Middle frontal gyrus (tissue), 1 donor: ENCODE data around the gene EXOC6B.
"Not testable (repeated sequence)": the region's sequence is repeated elsewhere in the genome, so short reads cannot be mapped to it uniquely, and the experiment has no call there.

ENCODE experiments used
- DNase-seq: peaks from one replicate; pipeline ENCODE4 v3.0.0-alpha.2; 2015; ENCODE audit warnings: low spot score; ENCODE audit errors: extremely low spot score

EXOC6B gene

DNA sequence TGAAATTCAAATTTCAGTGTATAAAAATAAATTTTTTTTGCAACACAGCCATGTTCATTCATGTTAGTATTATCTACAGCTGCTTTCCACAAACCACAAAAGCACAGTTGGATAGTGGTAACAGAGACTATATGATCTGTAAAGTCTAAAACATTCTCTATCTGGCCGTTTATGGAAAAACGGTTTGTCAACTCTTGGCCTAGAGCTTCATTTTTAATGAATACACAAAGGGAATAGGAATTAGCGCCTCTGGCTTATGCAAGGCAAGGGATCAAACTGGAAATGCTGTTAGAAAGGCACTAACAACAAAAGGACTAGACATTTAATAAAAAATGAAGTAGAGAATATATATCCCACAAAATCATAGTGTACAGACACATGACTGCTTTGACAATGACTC lies 211.9 kb downstream of the EXOC6B start:
- no peak for DNase-seq

DNA sequence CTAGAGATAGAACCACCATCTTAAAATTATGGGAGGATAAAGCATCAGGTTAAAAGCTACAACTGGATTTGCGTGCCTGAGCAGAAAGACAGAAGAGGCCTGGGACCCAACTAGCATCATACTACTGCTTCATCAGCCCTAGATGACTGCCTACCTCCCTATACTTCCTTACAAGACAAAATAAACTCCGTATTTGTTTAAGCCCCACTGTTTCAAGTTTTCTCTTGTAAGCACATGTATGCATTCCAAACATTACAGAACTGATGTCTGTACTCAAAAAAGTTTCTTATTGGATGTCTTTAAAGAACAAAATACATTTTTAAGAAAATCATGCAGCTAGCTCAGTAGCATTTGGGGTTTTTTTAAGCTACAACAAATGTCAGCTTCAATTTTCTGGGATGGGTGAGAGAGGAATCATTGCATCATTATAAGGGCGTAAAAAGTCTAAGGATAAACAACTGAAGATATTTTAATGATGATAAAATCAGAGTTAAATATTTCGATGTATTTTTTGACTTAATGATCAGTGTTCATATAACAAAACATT lies 213.1 kb downstream of the EXOC6B start:
- DNase-seq = no peak

DNA sequence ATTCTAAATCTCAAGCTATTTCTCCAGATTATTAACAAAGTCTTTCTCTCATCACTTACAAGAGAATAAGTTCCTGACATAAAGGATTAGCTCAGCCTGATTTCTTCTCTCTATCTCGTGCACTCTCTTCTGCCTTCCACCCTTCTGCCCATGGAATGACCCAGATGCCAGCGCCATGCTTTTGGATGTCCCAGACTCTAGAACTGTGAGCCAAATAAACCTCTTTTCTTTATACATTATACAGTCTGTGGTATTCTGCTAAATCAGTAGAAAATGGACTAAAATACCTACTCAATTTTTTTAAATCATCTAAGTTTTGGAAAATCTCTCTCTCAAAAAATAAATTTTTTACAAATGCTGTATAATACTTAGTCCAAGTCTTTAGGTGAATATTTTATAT lies 218.6 kb downstream of the EXOC6B start:
- DNase-seq = no peak

DNA sequence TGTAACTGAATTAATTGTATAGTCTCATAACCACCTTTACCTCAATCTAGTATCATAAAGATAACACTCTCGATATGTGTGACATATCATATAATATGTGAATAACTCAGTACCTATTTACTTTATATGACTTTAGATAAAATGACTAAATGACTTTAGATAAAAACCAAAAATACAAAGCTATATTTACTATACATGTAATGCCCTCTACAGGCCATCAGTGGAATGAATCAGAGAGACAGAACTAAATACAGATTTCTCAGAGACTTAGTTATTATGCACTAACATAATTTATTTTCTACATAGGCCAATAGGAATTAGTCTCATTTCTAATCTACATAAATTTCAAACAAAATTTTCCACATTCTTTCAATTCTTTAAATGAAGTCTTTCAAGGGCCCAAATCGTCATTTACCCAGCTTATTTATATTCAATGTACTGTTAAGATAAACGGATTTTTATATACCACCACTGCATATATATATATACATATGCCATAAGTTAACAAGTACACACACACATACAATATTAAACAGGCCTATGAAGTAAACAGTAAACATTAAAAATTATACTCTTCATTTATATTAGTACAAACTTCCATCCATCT lies 219.9 kb downstream of the EXOC6B start:
- no peak for DNase-seq

DNA sequence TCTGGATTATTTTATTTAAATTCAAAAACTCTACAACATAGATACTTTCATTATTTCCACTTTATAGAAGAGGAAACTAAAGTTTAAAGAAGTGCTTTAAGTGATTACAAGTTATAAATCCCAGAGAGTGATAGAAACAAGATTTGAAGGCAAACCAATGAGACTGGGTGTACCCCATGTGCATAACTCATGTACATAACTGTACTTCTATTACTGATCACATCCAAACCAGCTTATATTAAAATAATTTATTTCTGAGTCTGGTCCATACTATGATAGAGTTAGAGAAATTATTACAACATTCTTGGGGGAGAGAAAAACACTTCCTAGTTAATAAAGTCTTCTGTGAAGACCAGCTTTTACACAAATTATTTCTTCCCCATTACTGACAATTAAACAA lies 221.4 kb downstream of the EXOC6B start:
- DNase-seq = no peak

DNA sequence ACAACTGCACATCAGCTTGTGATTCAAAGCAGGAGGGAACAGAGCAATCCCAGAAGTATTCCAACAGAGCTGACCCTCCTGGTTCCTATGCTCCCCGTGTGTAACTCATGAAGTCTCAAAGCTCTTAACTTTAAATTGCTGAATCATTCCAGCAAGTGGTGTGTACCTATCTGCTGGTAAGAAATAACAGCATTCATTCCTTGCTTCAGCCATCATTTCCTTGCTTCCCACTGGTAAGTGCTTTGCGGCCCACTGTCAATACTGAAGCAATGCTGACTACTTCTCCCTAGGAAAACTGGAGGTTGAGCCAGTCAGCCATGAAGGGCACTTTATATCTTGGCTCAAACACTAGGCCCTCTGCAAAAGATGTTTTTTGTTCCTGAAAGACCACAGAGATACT lies 222.4 kb downstream of the EXOC6B start:
- DNase-seq = no peak

DNA sequence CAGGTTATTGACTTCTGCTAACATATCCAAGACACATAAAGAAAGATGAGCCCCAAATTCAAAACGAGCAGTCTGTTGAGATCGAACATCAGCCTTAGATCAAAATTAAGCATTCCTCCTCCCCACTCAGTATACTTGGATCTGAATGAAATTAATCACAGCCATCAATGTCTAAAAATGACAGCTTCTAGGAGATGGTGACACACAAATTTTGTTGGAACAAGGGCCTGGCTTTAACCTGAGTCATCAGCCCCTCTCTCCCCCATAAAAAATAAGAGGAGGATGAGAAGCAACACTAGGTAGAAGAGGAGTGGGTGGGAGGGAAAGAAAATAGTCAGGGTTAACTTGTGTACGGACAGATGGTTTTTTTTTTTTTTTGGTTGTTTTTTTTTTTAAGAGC lies 223.1 kb downstream of the EXOC6B start:
- DNase-seq = no peak

DNA sequence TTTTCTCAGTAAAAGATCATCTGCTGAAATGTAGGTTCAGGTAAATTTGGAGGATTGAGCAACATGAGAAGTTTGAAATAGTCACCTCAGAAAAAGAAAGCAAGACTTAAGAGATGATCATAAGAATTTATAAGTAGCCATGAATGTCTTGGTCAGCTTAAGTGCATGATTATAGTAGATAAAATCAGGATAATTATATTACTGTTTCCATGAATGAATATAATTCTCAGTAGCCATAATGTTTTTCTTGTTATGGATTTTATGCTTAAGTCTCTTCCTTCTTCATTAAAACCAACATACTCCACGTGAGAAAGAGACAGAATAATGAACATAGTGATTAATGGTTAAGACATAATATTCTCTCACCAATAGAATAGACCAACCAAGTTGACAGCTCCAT lies 223.7 kb downstream of the EXOC6B start:
- no peak for DNase-seq

DNA sequence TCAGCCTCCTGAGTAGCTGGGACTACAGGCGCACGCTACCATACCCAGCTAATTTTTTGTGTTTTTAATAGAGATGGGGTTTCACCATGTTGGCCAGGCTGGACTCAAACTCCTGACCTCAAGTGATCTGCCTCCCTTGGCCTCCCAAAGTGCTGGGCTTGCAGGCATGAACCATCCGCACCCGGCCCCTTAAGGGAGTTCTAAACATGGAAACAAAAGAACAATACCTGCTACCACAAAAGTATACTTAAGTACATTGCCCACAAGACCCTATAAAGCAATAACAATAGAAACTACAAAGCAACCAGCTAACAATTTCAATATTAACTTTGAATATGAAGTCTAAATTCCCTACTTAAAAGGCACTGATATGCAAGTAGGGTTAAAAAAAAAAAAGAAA lies 242.0 kb downstream of the EXOC6B start:
- DNase-seq = not testable (repeated sequence)

DNA sequence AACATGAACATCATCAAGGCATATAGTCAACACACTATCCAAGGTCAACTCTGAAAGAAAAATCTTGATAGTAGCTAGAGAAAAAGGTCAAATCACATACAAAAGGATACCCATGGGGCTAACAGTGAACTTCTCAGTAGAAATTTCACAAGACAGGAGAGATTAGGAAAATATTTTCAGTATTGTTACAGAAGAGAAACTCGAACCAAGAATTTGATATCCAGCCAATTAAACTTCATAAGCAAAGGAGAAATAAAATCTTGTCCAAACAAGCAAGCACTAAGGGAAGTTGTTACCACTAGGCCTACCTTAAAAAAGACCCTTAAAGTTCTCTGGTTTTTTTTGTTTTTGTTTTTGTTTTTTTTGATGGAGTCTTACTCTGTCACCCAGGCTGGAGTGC lies 242.5 kb downstream of the EXOC6B start:
- DNase-seq = no peak

DNA sequence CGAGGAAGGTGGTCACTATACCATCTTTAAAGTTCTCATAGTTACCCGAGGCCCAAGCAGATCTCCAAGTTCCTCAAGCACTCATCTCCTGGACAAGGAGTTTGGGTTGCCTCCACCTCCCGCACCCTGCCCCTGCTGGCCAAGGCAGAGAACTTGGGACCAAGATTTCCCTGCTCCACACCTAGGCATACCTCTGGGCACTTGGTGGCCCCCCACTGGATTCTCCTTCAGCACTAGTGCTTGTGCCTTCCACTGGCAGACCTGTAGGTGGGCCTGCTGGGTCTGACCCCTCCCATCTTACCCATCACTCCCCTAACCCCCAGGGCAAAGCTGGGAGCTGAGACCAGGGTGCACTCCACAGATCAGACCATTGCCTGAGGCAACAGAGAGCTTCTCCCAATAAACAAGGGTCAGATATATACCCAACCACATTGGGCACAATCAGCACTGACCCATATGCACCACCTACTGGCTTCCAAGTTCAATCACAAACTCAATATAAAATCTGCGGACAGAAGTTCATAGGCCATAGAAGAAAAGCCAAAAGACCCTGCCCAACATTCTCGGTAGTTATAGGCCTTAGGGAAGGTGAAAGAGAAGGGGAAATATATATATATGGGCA lies 244.2 kb downstream of the EXOC6B start:
- DNase-seq = no peak

DNA sequence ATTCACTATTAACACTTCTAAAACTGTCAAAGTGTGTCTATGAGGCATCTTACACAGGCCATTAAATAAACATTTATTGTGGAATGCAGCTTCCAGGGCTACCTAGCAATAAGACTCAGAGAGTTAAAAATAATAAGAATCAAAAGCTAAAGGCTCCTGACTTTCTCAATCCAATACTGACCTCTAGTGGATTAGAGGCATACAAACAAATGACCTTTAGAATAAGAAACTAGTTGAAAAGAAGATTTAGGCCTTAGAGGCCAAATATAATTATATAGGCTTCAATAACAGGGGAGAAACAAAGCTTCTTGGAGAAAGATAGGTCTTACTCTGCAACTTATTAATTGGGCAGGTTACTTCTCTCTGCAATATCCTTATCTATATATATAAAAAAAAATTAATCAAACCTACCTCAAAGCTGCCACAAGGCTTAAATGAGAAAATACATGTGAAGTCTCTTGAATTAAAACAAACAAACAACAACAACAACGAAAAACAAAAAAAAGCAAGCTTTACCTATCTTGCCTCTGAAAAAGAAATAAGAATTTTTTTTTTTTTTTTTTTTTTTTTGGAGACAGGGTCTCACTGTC lies 246.1 kb downstream of the EXOC6B start:
- DNase-seq = no peak

DNA sequence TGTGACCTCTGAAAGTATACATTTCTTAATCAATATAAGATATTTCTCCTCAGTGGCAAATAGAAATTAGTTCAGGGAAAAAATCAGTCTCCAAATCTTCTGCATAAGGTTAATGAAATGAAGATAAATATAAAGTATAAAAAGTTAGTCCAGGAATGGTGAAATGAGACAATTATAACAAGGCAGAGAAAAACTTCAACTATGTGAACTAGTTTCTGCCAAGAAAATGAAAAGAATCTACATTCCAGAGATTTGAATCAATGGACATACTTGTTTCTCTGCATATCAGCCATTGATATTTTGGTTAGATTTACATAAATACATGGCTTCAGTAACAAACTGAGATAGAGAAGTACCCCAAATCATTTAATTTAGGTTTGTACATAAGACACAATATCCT lies 249.0 kb downstream of the EXOC6B start:
- DNase-seq = no peak

DNA sequence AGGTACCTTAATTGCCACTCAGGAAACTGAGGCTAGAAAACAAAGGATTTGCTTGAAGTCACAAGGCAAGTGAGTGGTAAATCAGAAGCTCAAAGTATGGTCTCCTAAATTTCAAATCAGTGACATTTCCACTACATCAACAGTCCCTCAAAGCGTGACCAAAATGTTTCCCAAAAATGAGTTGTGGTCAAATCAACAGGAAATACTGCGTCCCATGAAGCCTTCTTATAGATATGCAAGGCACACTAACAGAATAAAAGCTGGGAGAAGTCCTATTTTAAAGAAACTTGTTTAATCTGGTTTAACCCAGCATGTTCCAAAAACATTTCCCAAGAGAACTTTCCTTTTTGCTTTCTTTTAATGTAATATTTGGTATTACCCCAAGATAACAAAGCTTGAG lies 249.4 kb downstream of the EXOC6B start:
- no peak for DNase-seq

DNA sequence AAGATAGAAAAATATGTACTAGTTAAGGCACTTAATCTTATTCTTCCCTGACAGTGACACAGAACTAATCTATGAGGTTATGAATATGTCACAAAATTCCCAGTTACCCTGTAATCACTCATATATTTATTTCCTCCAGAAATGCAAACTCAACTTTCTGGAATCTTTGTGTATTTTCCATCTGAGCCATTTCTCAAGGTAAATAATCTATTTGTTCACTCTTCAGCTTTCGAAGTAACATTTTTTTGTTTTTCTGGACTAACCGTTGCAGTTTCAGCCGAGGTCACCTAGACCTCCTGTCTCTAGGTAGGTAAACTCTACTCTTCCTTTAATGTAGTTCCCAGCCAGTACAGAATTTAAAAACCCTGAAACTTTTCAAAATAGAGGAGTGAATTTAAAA lies 250.9 kb downstream of the EXOC6B start:
- DNase-seq = no peak

DNA sequence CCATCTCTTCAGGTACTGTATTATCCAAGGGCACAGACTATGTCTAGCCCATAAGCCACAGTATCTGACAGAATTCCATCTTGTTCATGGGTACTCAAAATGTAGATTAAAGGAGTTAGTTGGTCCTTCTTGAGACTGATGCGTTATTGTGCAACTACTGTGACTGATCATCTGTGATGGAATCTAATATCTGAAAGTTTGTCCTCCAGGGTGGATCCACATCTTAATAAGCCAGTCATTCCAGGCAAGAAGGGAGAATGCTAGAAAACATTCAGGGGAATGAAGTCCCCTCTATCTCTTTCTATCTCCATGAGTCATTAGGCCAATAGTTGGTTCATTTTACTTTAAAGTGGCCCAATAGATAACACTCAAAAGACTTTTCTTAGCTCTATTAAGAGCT lies 252.6 kb downstream of the EXOC6B start:
- no peak for DNase-seq

DNA sequence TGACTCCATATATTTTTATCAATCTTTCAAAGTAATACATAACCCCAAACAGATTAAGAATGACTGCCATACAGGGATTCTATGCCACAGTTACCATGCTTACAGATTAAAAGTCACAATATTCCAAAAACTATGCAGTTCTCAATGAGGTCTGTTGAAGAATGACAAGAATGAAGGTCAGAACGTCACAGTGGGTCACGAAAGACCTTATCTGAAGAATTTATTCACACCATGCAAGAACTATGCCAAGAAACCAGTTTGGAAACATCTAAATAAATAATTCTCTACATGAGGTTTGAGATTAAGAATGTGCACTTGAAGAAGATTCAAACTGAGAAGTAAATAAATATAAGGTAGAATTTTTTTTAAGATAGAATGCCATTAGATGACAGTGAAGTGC lies 253.3 kb downstream of the EXOC6B start:
- no peak for DNase-seq

DNA sequence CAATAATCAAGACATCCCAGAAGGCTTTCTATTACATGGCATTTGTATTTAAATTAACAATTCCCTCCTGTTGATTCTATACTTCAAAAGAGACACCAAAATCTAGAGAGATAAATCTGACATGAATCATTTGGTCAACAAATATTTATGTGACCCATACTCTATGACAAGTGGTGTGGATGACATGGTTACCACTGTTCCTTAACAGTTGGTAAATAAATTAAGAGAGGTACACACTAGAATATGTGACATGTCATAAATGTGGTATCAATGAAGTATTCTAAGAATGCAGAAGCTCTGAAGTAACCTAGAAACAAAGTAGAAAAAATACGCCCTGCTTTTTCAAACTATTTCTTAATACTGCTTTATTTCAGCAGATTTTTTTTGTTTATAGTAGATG lies 255.4 kb downstream of the EXOC6B start:
- no peak for DNase-seq

DNA sequence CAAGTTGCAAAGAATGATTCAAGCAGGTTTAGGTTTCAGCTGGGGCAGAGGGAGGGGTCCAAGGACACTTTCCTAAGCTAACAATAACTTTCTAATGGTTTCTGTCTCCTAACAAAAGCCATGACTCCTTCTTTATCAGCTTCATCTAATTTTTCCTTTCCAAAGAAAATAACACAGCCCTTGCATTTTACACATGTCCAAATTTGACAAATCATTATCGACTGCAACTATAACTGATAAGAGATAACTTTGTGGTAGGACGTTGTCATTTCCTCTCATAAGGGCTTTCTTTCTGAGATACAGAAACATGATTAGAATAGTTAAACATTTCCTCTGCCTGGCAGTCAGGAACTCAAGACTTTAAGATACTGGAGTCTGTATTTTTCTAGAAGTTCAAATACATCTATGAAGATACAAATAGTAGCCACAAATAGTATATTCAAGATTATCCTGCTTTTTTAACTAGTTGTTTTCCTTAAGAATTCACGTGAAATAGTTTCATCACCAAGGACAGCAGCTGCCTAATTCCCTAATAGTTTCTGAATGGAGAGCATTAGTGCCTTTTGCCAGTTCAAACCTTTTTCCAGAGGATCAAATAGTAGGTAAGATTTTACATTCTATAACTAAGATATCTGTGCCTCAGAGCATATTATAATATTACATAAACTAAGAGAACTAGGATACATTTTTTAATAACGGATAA lies 263.2 kb downstream of the EXOC6B start:
- DNase-seq = no peak

DNA sequence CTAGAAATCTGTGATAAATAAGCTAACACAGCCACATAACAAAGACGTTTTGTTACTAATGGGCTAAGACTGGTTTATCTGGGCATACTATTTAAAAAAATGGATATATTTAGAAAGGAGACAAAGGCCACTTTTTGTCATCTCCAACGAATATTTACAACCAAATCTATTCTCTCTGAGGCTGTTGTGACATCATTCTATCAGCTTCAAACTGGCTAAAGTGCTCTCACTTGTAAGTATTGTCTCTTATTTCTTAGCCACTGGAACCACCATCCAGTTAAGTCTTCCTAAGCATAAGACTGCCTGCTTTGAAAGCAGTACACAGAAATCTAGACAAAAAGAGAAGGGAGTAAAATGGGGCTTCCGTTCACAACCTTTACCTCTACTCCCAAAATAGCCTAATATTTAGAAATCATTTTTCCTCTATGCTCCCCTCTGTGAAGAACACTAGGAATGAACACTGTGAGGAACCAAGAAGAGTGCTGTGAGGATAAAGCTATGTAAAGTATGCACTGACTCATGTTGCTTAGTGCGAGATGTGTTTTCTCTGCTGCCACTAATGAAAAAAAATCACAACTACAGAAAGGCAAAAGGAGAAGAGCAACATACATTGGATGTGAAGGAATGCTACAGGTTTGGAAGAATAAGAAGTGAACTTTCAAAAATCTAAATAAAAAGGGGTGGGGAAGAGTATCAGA lies 264.1 kb downstream of the EXOC6B start:
- DNase-seq = no peak

DNA sequence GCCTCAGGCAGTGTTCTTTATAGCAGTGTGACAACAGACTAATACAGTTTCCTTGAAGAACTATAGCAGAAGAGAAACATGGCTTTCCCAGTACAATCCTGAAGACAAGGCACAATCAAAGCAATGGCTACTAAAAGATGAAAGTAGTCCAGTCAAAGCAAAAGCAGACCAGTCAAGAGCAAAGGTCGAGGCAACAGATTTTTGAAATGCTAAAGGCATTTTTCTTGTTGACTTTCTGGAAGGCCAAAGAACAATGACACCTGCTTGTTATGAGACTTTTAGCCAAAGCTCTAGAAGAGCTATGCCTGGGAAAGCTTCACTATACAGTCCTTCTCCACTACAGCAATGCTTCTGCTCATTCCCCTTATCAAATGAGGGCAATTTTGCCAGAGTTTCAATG lies 269.9 kb downstream of the EXOC6B start:
- no peak for DNase-seq

DNA sequence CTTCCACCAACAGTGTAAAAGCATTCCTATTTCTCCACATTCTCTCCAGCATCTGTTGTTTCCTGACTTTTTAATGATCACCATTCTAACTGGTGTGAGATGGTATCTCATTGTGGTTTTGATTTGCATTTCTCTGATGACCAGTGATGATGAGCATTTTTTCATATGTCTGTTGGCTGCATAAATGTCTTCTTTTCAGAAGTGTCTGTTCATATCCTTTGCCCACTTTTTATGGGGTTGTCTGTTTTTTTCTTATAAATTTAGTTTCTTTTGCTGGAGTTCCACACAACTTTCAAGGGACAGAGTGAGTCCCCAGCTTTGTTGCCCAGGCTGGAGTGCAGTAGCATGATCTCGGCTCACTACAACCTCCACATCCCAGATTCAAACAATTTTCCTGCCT lies 270.5 kb downstream of the EXOC6B start:
- DNase-seq = not testable (repeated sequence)
